Uterus (tissue), 4 donors: Measurements from ENCODE around the gene TBC1D16. TPM values are rescaled to one million over a fixed set of nuclear protein-coding genes. Genes with fewer than 3 reads are reported as not detected.

Experiments used
- DNase-seq, 2 donors: peaks; one replicate each; pipeline ENCODE4 v3.0.0-alpha.2; 2019 to 2020
- H3K27ac ChIP-seq, 2 donors: fragments of 200-600 bp; sonication (generic); 1 replicate in 1 of 2; 2 replicates in 1 of 2; pipeline ENCODE4 v1.5.1; 2016 to 2018
- H3K27me3 ChIP-seq, 2 donors: fragments of 200-600 bp; sonication (generic); one replicate each; pipeline ENCODE4 v1.5.1; 2018 to 2019; ENCODE audit warnings: control low read depth in 1 of 2
- H3K36me3 ChIP-seq, 2 donors: fragments of 200-600 bp; sonication (generic); one replicate each; pipeline ENCODE4 v1.5.1; 2019; ENCODE audit warnings: control low read depth in 1 of 2
- H3K4me1 ChIP-seq, 2 donors: fragments of 200-600 bp; sonication (generic); one replicate each; pipeline ENCODE4 v1.5.1; 2018 to 2019; ENCODE audit warnings: control low read depth in 1 of 2
- H3K4me3 ChIP-seq, 2 donors: fragments of 200-600 bp; sonication (generic); 1 replicate in 1 of 2; 2 replicates in 1 of 2; pipeline ENCODE4 v1.5.1; 2018 to 2019; ENCODE audit warnings: mild to moderate bottlenecking in 1 of 2
- H3K9me3 ChIP-seq, 2 donors: fragments of 200-600 bp; sonication (generic); one replicate each; pipeline ENCODE4 v1.5.1; 2019; ENCODE audit warnings: control low read depth in 1 of 2
- POLR2A ChIP-seq, 2 donors: fragments of 450-650 bp; IDR thresholded peaks; one replicate each; pipeline ENCODE4 v1.6.1; 2016; ENCODE audit warnings: antibody characterized with exemption in 2 of 2, mild to moderate bottlenecking in 1 of 2, moderate library complexity in 1 of 2
- intact Hi-C: fragments of 100-400 bp; cut with DNase I; formaldehyde crosslinking; loops from one replicate; pipeline ENCODE4 v1.15.1; 2023; ENCODE audit warnings: low total_unique reads
- total RNA-seq, 4 donors: library from RNA; depleted of rRNA in 3 of 4; stranded (reverse); fragments of >200 nt in 3 of 4; gene quantifications; one replicate each; pipeline versions ENCODE4 v1.1.0 to v1.2.4, GENCODE V29; 2014 to 2023
- TF ChIP-seq, protein P1 (sequence below), 4 experiments: fragments of 200-600 bp in 2 of 4; fragments of 450-650 bp in 2 of 4; sonication (generic) in 2 of 4; IDR thresholded peaks; one replicate each; pipeline ENCODE4 v1.5.1; 2016 to 2019; ENCODE audit warnings: antibody characterized with exemption in 4 of 4, mild to moderate bottlenecking in 2 of 4, moderate library complexity in 1 of 4
- donor health status: DM: yes; HTN: yes; CAD: no.

The TBC1D16 gene
- total RNA-seq, 4 donors from 2014 or later: 3.8 to 58.2 (median 18.3) TPM

DNA sequence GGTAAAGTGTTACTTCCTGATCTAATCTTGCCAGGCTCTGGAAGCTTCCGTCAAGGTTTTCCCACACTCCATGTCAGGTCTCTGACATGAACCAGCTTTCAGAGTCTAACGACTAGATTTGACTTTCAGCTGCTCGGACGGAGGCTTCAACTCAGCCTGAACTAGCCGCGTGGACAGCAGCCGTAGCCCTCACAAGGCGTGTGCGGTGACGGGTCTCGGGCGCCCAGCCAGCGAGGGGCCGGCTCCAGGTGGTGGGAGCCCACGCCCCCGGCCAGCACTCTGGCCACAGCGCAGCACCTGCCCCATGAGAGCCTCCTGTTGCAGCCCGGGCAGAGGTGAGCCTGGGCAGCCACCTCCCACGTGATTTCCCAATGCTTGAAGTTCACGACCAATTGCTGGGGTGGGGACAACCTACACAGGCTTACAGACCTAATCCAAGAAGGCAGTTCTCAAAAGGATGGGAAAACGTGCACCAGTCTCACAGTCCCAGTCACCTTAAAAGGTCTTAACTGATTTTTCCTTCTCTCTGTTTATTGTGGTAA, 45.5 kb downstream of the TBC1D16 start:
- no peaks in the 10 kb centered on the region for H3K27me3 ChIP-seq
- no peaks in the 10 kb centered on the region for H3K36me3 ChIP-seq
- H3K9me3 ChIP-seq: no peaks in the 10 kb centered on the region
- TF ChIP-seq, protein P1, sequence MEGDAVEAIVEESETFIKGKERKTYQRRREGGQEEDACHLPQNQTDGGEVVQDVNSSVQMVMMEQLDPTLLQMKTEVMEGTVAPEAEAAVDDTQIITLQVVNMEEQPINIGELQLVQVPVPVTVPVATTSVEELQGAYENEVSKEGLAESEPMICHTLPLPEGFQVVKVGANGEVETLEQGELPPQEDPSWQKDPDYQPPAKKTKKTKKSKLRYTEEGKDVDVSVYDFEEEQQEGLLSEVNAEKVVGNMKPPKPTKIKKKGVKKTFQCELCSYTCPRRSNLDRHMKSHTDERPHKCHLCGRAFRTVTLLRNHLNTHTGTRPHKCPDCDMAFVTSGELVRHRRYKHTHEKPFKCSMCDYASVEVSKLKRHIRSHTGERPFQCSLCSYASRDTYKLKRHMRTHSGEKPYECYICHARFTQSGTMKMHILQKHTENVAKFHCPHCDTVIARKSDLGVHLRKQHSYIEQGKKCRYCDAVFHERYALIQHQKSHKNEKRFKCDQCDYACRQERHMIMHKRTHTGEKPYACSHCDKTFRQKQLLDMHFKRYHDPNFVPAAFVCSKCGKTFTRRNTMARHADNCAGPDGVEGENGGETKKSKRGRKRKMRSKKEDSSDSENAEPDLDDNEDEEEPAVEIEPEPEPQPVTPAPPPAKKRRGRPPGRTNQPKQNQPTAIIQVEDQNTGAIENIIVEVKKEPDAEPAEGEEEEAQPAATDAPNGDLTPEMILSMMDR (IDR thresholded peaks at IDR 0.05): no peak
- no peak for TF ChIP-seq POLR2A (IDR thresholded peaks at IDR 0.05)
- H3K27ac ChIP-seq: peak overlapping the region in 1 of 2 donors; percentile 11
- peaks cover 0 to 26% of the 10 kb centered on the region in 2 donors for H3K4me1 ChIP-seq
- intact Hi-C loops: no loop called here
- H3K4me3 ChIP-seq: no peak overlapping the region
- DNase-seq: no peak

DNA sequence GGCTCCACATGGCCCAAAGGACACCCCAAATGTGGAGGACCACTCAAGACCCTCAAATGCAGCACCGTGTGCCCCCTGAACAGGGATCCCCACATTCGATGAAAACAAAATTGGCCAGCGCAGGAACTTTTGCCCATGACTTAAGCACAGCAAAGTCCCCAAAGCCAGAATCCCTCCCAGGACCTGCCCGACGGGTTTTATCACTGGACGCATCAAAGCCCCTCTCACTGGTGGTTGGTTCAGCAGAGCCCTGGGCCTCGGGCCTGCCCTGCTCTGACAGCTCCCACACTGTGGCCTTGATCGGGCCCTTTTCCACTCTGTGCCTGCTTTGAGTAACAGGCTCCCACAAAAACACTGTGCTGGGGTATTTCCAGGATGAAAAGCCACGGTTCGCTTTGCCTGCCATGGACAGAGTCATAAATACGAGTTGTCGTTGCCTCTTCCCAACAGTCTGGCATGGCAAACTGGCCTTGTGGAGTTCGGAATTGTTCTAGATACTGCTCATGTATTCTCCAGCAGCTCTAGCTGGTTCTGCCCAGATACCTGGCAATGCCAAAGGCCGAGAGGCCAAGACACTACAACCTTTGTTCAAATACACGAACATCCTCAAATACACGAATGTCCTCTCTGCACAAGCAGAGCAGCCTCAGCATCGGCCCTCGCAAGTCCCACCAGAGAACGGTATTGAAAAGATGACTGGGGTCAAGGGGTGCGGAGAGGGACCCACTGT, 46.4 kb downstream of the TBC1D16 start:
- intact Hi-C loops: no loop called here
- Histone ChIP-seq H3K9me3 (no peaks in the 10 kb centered on the region), H3K27ac (peak overlapping the region; percentile 69 to 71), H3K27me3 (no peaks in the 10 kb centered on the region), H3K4me1 (peaks cover 0 to 26% of the 10 kb centered on the region in 2 donors), H3K4me3 (no peak overlapping the region), H3K36me3 (no peaks in the 10 kb centered on the region)
- no peak for DNase-seq
- TF ChIP-seq POLR2A (IDR thresholded peaks at IDR 0.05): no peak
- TF ChIP-seq, protein P1 (IDR thresholded peaks at IDR 0.05): no peak

DNA sequence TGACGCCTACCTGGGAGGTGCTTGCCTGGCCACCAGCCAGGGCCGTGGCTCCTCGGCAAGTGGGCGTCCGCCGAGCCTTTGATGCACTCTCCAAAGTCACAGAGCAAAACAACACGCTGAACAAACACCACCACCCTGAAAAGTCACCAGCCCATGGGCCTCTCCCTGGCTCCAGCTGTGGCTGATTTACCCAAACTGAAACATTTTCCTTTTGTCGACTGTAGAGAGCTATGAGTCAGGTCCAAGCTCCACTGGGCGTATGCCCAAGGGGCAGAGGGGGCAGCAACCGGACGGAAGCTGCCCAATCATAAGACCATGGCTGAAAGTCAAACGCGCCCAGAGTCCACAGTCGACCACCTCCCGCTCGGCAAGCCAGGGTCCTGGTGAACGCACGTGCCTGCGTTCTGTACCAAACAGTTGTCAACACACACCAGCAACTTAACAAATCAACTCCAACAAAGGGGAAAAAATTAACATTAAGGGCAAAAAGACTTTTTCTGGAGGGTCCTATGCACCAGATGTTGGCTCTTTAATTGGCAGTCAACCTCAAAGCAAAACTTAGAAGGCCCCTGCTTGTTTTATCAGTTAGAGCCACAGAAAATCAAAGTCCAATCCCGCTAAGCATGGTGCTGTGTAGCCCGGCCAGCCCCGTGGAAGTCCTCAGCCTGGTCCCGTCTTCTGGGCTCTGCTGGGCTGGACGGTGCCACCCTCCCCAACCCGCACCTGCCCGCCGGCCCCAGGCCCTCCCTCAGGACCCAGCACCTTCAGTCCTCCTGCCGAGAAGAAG, 47.3 kb downstream of the TBC1D16 start:
- intact Hi-C loops: no loop called here
- Histone ChIP-seq H3K9me3 (no peaks in the 10 kb centered on the region), H3K4me3 (no peak overlapping the region), H3K4me1 (peaks cover 0 to 26% of the 10 kb centered on the region in 2 donors), H3K27me3 (no peaks in the 10 kb centered on the region), H3K36me3 (no peaks in the 10 kb centered on the region), H3K27ac (peak overlapping the region; percentile 69 to 71)
- DNase-seq: peak; percentile 64
- TF ChIP-seq, protein P1 (IDR thresholded peaks at IDR 0.05): no peak
- TF ChIP-seq POLR2A (IDR thresholded peaks at IDR 0.05): no peak

DNA sequence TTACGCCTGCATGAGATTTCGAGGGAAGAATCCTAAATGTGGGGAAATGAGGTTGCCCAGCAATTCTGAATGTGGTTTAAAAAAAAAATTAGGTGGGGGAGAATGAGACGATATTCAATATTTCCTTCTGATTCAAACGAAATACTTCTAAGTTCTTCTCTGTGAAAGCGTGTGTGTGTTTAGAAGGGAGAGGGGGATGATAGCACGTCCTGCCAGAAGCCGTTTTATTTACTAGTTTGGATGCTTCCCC, 47.8 kb downstream of the TBC1D16 start:
- peak overlapping the region; percentile 69 to 71 for H3K27ac ChIP-seq
- TF ChIP-seq, protein P1 (IDR thresholded peaks at IDR 0.05): no peak
- TF ChIP-seq POLR2A (IDR thresholded peaks at IDR 0.05): no peak
- H3K27me3 ChIP-seq: no peaks in the 10 kb centered on the region
- DNase-seq: no peak
- no peaks in the 10 kb centered on the region for H3K36me3 ChIP-seq
- intact Hi-C loops: no loop called here
- no peak overlapping the region for H3K4me3 ChIP-seq
- peaks cover 0 to 26% of the 10 kb centered on the region in 2 donors for H3K4me1 ChIP-seq
- H3K9me3 ChIP-seq: no peaks in the 10 kb centered on the region
